Glutamatergic neuron (in vitro differentiated cells): ENCODE data around the gene MRPL28. TPM values are rescaled to one million over a fixed set of nuclear protein-coding genes. Genes with fewer than 3 reads are reported as not detected.

Experiments
- DNase-seq: peaks from one replicate; pipeline ENCODE4 v3.0.0; 2022
- H3K27ac Mint-ChIP-seq: one replicate; pipeline ENCODE4 v1.8.0; 2020; ENCODE audit warnings: mild to moderate bottlenecking, mixed read lengths, inconsistent platforms; ENCODE audit not compliant: unreplicated experiment
- H3K27me3 Mint-ChIP-seq: one replicate; pipeline ENCODE4 v1.8.0; 2020; ENCODE audit warnings: mild to moderate bottlenecking, moderate library complexity, mixed read lengths, inconsistent platforms; ENCODE audit not compliant: unreplicated experiment
- H3K36me3 Mint-ChIP-seq: one replicate; pipeline ENCODE4 v1.8.0; 2020; ENCODE audit warnings: mild to moderate bottlenecking, mixed read lengths, inconsistent platforms; ENCODE audit not compliant: unreplicated experiment
- H3K4me1 Mint-ChIP-seq: one replicate; pipeline ENCODE4 v1.8.0; 2020; ENCODE audit warnings: mild to moderate bottlenecking, low read depth, mixed read lengths, inconsistent platforms; ENCODE audit not compliant: unreplicated experiment
- H3K4me3 Mint-ChIP-seq: one replicate; pipeline ENCODE4 v1.8.0; 2020; ENCODE audit warnings: mild to moderate bottlenecking, mixed read lengths, inconsistent platforms; ENCODE audit not compliant: unreplicated experiment
- H3K9me3 Mint-ChIP-seq: one replicate; pipeline ENCODE4 v1.8.0; 2020; ENCODE audit warnings: mild to moderate bottlenecking, moderate library complexity, mixed read lengths, inconsistent platforms; ENCODE audit not compliant: unreplicated experiment
- total RNA-seq: library from RNA; stranded (reverse); fragmentation: NEBNext Ultra II Directional; extraction: Animal tissue kit (Norgen Biotek cat#: 25700); gene quantifications from one replicate; pipeline ENCODE4 v1.2.1, GENCODE V29; 2021; ENCODE audit not compliant: unreplicated experiment
- TF ChIP-seq, protein P1 (sequence below): fragments of 200-600 bp; sonication (generic); IDR thresholded peaks from one replicate; pipeline ENCODE4 v1.5.0; 2021; ENCODE audit not compliant: partially characterized antibody, unreplicated experiment

MRPL28 gene
- total RNA-seq, 1 donor from 2014 or later, result 69.6 TPM

DNA sequence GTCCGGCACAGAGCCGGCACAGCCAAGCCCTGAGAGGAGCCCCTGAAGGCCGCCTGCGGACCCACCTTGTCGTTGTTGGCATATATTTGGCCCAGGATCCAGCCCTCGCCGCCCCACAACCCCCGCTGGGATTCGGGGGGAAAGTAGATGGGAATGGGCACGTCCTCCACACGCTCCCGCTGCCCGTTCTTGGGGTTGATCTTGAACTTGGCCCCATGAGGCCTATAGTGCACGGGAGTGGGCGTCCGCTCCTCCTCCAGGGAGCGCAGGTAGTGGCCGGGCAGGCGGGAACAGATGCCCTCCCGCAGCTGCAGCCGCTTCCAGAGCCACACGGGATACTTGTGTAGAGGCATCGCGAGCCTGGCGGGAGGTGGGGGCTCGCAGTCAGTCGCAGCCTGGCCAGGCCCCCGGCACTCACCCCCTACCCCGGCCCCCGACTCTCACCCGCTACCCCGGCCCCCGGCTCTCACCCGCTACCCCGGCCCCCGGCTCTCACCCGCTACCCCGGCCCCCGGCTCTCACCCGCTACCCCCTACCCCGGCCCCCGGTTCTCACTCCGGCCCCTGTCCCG lies 387 bp downstream of the MRPL28 start:
- no peaks in the 10 kb centered on the region for H3K36me3 Mint-ChIP-seq
- TF ChIP-seq, protein P1, sequence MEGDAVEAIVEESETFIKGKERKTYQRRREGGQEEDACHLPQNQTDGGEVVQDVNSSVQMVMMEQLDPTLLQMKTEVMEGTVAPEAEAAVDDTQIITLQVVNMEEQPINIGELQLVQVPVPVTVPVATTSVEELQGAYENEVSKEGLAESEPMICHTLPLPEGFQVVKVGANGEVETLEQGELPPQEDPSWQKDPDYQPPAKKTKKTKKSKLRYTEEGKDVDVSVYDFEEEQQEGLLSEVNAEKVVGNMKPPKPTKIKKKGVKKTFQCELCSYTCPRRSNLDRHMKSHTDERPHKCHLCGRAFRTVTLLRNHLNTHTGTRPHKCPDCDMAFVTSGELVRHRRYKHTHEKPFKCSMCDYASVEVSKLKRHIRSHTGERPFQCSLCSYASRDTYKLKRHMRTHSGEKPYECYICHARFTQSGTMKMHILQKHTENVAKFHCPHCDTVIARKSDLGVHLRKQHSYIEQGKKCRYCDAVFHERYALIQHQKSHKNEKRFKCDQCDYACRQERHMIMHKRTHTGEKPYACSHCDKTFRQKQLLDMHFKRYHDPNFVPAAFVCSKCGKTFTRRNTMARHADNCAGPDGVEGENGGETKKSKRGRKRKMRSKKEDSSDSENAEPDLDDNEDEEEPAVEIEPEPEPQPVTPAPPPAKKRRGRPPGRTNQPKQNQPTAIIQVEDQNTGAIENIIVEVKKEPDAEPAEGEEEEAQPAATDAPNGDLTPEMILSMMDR, result no peak
- no peak for DNase-seq
- peak overlapping the region; percentile 67 for H3K4me3 Mint-ChIP-seq
- peaks cover 9% of the 10 kb centered on the region for H3K27me3 Mint-ChIP-seq
- H3K9me3 Mint-ChIP-seq, result peaks cover 11% of the 10 kb centered on the region
- H3K27ac Mint-ChIP-seq, result no peak overlapping the region
- peaks cover 2% of the 10 kb centered on the region for H3K4me1 Mint-ChIP-seq

- TF ChIP-seq, protein P1, result no peak
- Mint-ChIP-seq H3K9me3 (peaks cover 11% of the 10 kb centered on the region), H3K36me3 (no peaks in the 10 kb centered on the region), H3K4me3 (no peak overlapping the region), H3K27me3 (peaks cover 9% of the 10 kb centered on the region), H3K4me1 (peaks cover 2% of the 10 kb centered on the region), H3K27ac (no peak overlapping the region)
- DNase-seq, result no peak
Observed at GRCh38 chr16:369275-369865, 968 bp downstream of the MRPL28 start.

DNA sequence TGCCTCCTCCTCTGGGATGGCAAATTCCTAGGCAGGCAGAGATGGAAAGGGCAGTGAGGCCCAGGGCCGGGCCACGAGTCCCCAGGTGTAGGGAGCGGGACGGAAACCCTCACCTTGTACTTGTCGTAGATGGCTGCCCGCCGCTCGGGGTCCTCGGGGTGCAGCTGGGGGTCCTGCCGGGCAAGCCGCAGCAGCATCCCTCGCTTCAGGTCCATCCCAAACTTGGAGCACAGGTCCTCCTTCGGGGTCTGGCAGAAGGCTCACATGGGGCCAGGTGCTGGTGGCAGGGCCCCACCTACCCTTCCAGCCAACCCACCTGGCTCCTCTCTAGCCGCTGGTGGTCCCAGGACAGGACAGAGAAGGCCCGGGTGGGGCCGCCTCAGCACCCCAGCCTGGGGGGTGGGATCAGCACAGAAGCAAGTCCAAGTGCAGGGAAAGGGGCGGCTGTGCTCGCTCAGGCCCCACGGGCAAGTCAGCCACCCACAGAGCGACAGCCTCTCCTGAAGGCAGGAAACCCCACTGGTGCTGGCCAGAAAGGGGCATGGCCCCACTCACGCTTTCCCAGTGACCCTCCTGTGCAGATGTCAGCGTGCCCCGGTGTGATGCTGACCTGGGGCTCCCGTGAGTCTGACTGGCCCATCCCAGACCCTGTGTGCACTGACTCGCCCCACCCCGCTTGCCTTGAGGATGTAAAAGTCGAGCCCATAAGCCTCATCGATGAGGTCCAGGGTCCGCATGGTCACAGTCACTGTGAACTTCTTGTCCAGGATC lies 1.8 kb downstream of the MRPL28 start:
- Mint-ChIP-seq H3K4me3 (no peak overlapping the region), H3K9me3 (peaks cover 10% of the 10 kb centered on the region), H3K27me3 (peaks cover 8% of the 10 kb centered on the region), H3K27ac (no peak overlapping the region), H3K4me1 (peaks cover 2% of the 10 kb centered on the region), H3K36me3 (no peaks in the 10 kb centered on the region)
- DNase-seq, result no peak
- TF ChIP-seq, protein P1, result no peak

DNA sequence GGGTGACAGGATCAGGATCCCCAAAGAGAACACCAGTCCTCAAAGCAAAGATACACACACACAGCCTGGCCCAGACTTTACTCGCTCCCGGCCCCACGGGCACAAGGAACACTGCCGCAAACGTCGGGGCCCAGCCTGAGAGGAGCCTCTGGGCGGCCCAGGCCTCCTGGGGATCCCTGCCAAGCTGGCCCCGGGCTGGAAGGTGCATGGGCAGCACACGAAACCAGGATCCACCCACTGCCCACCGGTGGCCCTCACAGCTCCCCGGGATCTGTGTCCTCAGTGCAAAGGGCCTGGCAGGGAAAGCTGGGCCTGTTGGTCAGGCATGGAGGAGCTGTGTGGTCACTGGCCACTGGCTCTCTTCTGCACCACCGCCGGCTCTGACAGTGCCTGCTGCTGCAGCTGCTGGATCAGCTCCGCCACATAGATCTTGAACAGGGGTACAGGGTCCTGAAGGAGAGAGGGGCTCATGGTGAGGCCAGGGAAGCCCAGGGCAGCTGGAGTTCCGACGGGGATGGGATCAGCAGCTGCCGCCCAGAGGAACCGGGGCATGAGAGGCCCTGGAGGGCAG lies 2.9 kb downstream of the MRPL28 start:
- no peak overlapping the region for H3K27ac Mint-ChIP-seq
- DNase-seq, result no peak
- no peaks in the 10 kb centered on the region for H3K36me3 Mint-ChIP-seq
- peaks cover 2% of the 10 kb centered on the region for H3K4me1 Mint-ChIP-seq
- no peak overlapping the region for H3K4me3 Mint-ChIP-seq
- H3K27me3 Mint-ChIP-seq, result peaks cover 5% of the 10 kb centered on the region
- H3K9me3 Mint-ChIP-seq, result peaks cover 8% of the 10 kb centered on the region
- TF ChIP-seq, protein P1, result no peak
